Peyer's patch (tissue), 4 donors: ENCODE data around the gene WNT9A.

Experiments used
- CTCF ChIP-seq, 6 experiments: fragments of 450-650 bp in 4 of 6; fragments of 200-600 bp in 2 of 6; sonication (generic) in 1 of 6; IDR thresholded peaks; one replicate each; pipeline ENCODE4 v1.5.1; 2017 to 2019; ENCODE audit warnings: antibody characterized with exemption in 6 of 6, mild to moderate bottlenecking in 3 of 6, moderate library complexity in 1 of 6
- POLR2A ChIP-seq, 2 donors: fragments of 450-650 bp; IDR thresholded peaks; one replicate each; pipeline ENCODE4 v1.5.1; 2017; ENCODE audit warnings: antibody characterized with exemption in 2 of 2, mild to moderate bottlenecking in 2 of 2, moderate library complexity in 2 of 2

GRCh38 chr1:227926216-227926791, 21.4 kb downstream of the WNT9A start:
- TF ChIP-seq CTCF (IDR thresholded peaks at IDR 0.05) = no peak
- no peak for TF ChIP-seq POLR2A (IDR thresholded peaks at IDR 0.05)
